Panc1 (cell line): ENCODE measurements around the gene SYT14. TPM values are rescaled to one million over a fixed set of nuclear protein-coding genes. Genes with fewer than 3 reads are reported as not detected.

Source experiments
- ATAC-seq: fragments of 200-7000 bp; cut with Tn5 transposase; 2 replicates; pipeline ENCODE4 v1.9.1; 2020; ENCODE audit warnings: mild to moderate bottlenecking, moderate library complexity
- BruUV-seq: library from RNA; stranded (reverse); fragments of 400-500 nt; replicated peaks from 2 replicates; lab custom pipeline; 2021; lab: Mats Ljungman, UMichigan
- CTCF ChIA-PET: fragments of 300-600 bp; sonication (Branson Sonifier 250); formaldehyde crosslinking; loops from one replicate; lab custom pipeline; 2022; ENCODE audit warnings: antibody characterized with exemption; lab: Charles Lee
- POLR2A ChIA-PET: fragments of 300-600 bp; sonication (Branson Sonifier 250); formaldehyde crosslinking; loops from one replicate; lab custom pipeline; 2022; ENCODE audit warnings: antibody characterized with exemption; lab: Charles Lee
- DNase-seq: peaks from one replicate; pipeline ENCODE4 v3.0.0-alpha.2; 2010; ENCODE audit warnings: low read depth, low spot score
- H3K27ac ChIP-seq: 2 replicates; pipeline ENCODE4 v1.5.1; 2011; ENCODE audit warnings: mild to moderate bottlenecking, low read length, inconsistent platforms
- H3K27me3 ChIP-seq: fragments of 200-500 bp; sonication (Bioruptor generic); 2 replicates; pipeline ENCODE4 v1.6.0; 2014; ENCODE audit warnings: low read length, inconsistent platforms; ENCODE audit not compliant: control insufficient read depth, insufficient read depth
- H3K36me3 ChIP-seq: fragments of 200-500 bp; sonication (Bioruptor generic); 2 replicates; pipeline ENCODE4 v1.5.1; 2014; ENCODE audit warnings: inconsistent platforms, mild to moderate bottlenecking, low read length, moderate library complexity; ENCODE audit not compliant: control insufficient read depth, insufficient read depth
- H3K4me1 ChIP-seq: 2 replicates; pipeline ENCODE4 v1.5.1; 2011; ENCODE audit warnings: inconsistent platforms, mild to moderate bottlenecking, low read length, moderate library complexity; ENCODE audit not compliant: control insufficient read depth, insufficient read depth
- H3K4me3 ChIP-seq, 2 experiments: 2 replicates each; pipeline ENCODE4 v1.5.1; 2011 to 2012; ENCODE audit warnings: low read depth in 2 of 2, low read length in 2 of 2, mild to moderate bottlenecking in 2 of 2, inconsistent platforms in 1 of 2, moderate library complexity in 1 of 2
- H3K9me3 ChIP-seq: fragments of 200-500 bp; sonication (Bioruptor generic); 2 replicates; pipeline ENCODE4 v1.5.1; 2014; ENCODE audit warnings: low read depth, mild to moderate bottlenecking, inconsistent platforms, low read length, moderate library complexity; ENCODE audit not compliant: control insufficient read depth, insufficient read depth
- CTCF ChIP-seq: fragments of 450-650 bp; IDR thresholded peaks from 2 replicates; pipeline ENCODE4 v1.5.1; 2017; ENCODE audit warnings: mild to moderate bottlenecking
- POLR2AphosphoS5 ChIP-seq: IDR thresholded peaks from 2 replicates; pipeline ENCODE4 v1.6.1; 2012; ENCODE audit warnings: mild to moderate bottlenecking, low read depth, low read length, moderate library complexity
- REST ChIP-seq, 2 experiments: IDR thresholded peaks; 2 replicates each; pipeline ENCODE4 v1.6.1; 2011 to 2012; ENCODE audit warnings: low read depth in 2 of 2, control low read depth in 1 of 2, low read length in 1 of 2, mild to moderate bottlenecking in 1 of 2, moderate library complexity in 1 of 2; ENCODE audit not compliant: insufficient read depth in 1 of 2
- SIN3A ChIP-seq: IDR thresholded peaks from 2 replicates; pipeline ENCODE4 v1.6.1; 2012; ENCODE audit warnings: low read depth, mild to moderate bottlenecking, low read length, moderate library complexity, borderline replicate concordance; ENCODE audit not compliant: insufficient read depth
- TCF7L2 ChIP-seq: IDR thresholded peaks from 2 replicates; pipeline ENCODE4 v1.6.1; 2011; ENCODE audit warnings: mild to moderate bottlenecking, low read depth, low read length, inconsistent platforms
- in situ Hi-C: cut with HindIII; loops from 2 replicates; pipeline ENCODE4 v1.10.0; 2016; ENCODE audit warnings: low sequenced_read_pairs, low pct_unique_long_range_greater_than_20kb
- intact Hi-C: fragments of 100-400 bp; cut with micrococcal nuclease; formaldehyde crosslinking; loops from one replicate; pipeline ENCODE4 v1.10.0; 2022; ENCODE audit not compliant: unreplicated experiment
- total RNA-seq: library from RNA; stranded (reverse); gene quantifications from one replicate; pipeline ENCODE4 v1.2.1, GENCODE V29; 2021; ENCODE audit not compliant: unreplicated experiment

The SYT14 gene
- total RNA-seq, 1 experiment from 2014 or later = not detected

GRCh38 chr1:210001751-210002150 is 63.7 kb downstream of the SYT14 start:
- Histone ChIP-seq H3K27me3 (no peaks in the 10 kb centered on the region), H3K27ac (no peak overlapping the region), H3K4me3 (no peak overlapping the region), H3K36me3 (no peaks in the 10 kb centered on the region), H3K4me1 (no peaks in the 10 kb centered on the region), H3K9me3 (no peaks in the 10 kb centered on the region)
- intact Hi-C loops (no loop called here), in situ Hi-C loops (no loop called here)
- no peak for DNase-seq
- ChIA-PET POLR2A (no interaction called here), CTCF (no interaction called here)
- TF ChIP-seq TCF7L2 = no peak
- no peak for TF ChIP-seq CTCF
- TF ChIP-seq REST (IDR thresholded peaks at IDR 0.05; ENCODE audit: insufficient read depth in 1 of 2, low read depth in 2 of 2, low read length in 1 of 2) = no peak
- TF ChIP-seq POLR2AphosphoS5 = no peak
- no peak for TF ChIP-seq SIN3A
- no TSS peak for BruUV-seq
- no peak for ATAC-seq

GRCh38 chr1:210003501-210003900 is 65.5 kb downstream of the SYT14 start:
- no peaks in the 10 kb centered on the region for H3K4me1 ChIP-seq
- TF ChIP-seq CTCF = no peak
- no peak for TF ChIP-seq TCF7L2
- no peak for TF ChIP-seq SIN3A
- TF ChIP-seq POLR2AphosphoS5 = no peak
- no peak for TF ChIP-seq REST (IDR thresholded peaks at IDR 0.05; ENCODE audit: insufficient read depth in 1 of 2, low read depth in 2 of 2, low read length in 1 of 2)
- no peak for DNase-seq
- H3K27ac ChIP-seq = no peak overlapping the region
- BruUV-seq = no TSS peak
- no peak for ATAC-seq
- ChIA-PET POLR2A (no interaction called here), CTCF (no interaction called here)
- in situ Hi-C loops = no loop called here
- H3K36me3 ChIP-seq = no peaks in the 10 kb centered on the region
- no peak overlapping the region for H3K4me3 ChIP-seq
- H3K9me3 ChIP-seq = no peaks in the 10 kb centered on the region
- no peaks in the 10 kb centered on the region for H3K27me3 ChIP-seq
- intact Hi-C loops = no loop called here
